GM19043 (cell line): ENCODE results near the gene MYBPC3.

Experiments
- ATAC-seq: cut with Tn5 transposase; IDR thresholded peaks from one replicate; pipeline ENCODE4 v1.9.1; 2021; ENCODE audit warnings: low read depth; ENCODE audit not compliant: unreplicated experiment

MYBPC3 gene

DNA sequence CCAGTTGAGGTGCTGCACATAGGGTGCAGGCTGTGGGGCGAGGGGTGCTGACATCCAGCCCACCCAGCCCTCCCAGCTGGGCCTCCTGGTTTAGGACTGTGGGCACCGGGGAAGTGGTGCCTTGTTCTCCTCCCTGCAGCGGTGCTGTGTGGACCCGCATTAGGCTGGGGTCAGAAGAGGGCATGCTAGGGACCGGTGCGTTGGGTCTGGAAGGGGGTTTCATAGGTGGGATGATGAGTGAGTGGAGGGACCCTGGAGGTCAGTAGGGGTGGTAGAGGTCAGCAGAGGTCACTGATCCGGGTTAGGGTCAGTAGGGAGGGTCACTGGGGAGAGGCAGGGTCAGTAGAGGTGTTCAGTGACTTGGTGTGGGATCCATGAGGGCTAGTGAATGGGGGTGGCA is 6.7 kb upstream of the MYBPC3 start:
- no peak for ATAC-seq

DNA sequence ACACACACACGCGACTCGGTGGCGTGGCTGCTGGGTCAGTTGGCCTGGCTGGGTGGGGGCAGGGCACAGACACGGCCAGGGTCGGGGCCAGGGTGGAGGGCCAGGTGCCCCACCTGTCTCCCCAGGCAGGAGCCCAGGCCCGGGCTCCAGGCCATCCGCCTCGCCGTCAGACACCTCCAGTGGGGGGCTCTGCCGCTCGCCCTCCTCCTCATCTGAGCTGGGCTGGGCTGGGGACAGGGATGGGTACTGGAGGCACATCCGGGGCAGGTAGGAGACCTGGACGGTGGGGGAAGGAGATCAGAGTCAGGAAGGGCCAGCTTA is 6.2 kb upstream of the MYBPC3 start:
- ATAC-seq: no peak

DNA sequence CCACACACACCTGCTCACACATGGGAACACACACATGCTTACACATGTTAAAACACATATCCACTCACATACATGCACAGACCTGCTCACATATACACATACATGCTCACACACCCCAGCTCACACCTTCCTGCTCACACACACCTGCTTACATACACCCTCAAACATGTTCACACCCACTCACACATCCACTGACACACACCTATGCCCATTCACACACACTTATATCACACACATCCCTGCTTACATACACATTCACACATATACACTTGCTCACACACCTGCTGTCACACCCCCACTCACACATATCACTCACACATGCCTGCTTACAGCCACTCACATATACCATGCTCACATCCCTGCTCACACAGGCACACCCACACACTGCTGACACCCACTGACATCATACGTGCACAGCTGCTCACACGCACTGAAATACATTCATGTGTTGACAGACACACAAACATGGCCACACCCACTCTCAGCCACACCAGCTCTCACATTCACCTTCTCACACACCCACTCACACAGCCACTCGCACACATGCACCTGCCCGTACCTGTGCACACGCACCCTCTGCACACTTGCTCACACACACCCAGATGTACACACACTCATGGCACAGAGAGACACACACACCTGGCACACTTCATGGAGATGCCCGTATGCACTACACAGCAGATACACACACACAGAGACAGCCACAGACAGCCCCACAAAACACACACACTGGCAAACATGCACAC is 5.7 kb upstream of the MYBPC3 start:
- ATAC-seq: no peak

DNA sequence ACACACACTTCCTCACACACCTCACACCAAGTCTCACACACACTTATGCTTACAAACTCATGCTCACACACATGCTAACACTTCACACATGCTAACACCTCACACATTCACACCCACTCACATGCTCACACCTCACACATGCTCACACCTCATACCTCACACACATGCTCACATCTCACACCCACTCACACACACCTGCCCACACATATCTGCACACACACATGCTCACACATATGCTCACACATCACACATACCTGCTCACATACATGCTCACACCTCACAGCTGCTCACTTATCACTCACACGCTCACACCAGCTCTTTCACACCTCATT is 4.5 kb upstream of the MYBPC3 start:
- ATAC-seq: no peak

DNA sequence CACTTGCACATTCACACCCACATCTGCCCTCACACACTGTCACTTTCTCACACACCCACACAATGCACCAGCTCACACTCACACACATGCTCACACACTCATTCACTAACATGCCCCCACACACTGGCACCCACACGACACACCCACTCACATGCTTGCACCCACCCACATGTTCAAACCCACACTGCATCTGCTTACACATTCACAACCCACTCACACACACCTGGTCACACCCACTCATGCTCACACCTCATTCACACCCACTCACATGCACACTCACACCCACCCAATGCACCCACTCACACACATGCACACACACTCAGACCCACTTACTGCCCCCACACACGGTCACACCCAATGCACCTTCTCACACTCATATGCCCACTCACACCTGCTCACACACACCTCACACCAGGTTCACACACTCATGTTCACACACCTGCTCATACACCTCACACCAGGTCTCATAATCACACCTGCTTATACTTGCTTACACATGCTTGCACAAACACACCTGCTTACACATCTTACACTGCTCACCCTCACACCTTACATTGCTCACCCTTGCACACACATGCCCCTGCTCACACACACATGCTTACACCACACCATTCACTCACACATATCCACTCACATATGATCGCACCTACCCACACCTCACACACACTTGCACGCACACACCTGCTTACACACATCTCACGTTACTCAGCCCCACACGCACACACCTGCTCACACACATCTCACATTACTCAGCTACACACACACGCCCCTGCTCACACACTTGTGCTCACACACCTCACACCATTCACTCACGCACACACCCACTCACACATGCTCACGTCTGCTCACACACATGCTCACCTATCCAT is 3.9 kb upstream of the MYBPC3 start:
- ATAC-seq: no peak

DNA sequence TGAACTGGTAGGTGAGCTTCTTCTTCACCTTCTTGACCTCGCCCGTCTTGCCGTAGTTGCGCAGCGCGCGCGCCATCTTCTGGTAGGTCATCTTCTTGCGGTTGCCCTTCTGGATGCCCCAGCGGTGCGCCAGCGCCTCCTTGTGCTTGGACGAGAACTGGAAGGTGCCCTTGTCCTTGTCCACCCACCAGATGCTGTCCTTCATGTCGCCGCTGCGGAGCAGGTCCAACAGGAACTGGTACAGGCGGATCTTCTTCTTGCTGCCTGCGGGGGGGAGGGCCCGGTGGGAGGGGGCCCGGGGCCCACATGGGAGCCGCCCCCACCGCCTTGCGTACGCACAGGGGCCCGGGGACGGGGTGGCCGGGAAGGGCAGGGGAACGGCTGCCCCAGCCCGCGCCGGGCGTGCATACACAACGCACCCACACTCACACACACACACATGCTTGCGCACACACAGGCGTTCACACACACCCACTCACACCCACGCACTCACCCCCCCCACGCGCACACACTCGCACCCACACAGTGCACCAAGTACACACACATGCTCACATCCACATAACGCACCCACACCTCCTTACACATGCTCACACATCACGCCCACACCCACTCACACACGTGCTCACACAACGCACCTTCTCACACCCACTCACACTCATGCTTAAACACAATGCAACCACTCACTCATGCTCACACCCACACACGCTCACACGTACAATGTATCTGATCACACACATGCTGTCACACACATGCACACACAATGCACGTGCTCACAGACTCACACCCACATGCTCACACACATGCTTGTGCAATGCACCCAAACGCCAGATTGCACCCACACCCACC is 3.0 kb upstream of the MYBPC3 start:
- no peak for ATAC-seq

DNA sequence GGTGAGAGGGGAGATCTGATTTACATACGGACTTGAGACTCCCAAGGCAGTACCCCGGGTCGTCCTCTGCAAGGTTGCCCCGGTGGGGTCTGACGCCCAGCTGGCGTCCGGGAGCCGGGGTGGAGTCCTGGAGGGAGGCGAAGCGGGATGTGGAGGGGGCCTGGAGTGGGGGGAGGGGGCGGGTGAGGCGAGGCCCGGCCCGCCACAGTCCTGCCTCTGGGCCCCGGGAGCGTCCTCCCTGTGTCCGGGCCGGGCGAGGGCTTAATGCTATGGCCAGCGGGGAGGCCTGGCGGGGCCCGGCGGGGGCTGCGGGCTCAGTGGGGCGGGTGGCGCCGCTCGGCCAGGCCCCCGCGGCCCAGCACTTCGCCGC is 2.4 kb upstream of the MYBPC3 start:
- no peak for ATAC-seq

DNA sequence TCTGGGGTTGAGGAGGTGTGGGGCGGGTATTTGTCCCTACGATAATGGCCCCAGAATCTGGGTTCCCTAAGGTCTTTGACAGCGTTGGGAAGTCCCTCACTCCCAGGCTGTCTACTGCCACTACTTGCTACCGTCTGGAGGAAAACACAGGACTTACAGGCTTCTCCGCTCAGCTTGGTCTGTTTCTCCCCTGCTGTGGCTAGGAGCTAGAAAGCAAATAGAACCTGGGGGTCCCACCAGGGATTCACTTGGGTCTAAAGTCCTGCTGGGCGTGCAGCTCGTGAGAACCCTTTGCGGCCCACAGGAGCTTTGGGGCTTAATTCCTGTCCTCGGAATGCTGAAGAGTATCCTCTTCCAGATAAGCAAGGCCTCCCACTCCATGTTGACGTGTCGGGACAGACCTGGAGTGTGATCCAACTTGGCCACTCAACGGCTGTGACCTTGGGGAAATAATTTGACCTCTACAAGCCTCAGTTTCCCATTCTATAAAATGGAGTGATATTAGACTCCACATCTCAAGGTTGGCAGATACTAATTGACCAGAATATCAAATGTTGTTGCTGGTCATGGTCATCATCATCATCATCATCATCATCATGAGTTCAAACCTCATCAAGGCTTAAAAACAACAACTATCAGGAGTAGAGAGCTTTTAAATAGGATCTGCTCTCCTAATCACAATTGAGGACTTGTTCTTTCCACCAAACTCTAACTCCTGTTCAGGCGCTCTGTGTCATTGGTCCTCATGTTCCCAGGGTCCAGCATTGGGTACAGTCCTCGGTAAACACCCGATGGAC is 1.7 kb upstream of the MYBPC3 start:
- ATAC-seq: no peak

DNA sequence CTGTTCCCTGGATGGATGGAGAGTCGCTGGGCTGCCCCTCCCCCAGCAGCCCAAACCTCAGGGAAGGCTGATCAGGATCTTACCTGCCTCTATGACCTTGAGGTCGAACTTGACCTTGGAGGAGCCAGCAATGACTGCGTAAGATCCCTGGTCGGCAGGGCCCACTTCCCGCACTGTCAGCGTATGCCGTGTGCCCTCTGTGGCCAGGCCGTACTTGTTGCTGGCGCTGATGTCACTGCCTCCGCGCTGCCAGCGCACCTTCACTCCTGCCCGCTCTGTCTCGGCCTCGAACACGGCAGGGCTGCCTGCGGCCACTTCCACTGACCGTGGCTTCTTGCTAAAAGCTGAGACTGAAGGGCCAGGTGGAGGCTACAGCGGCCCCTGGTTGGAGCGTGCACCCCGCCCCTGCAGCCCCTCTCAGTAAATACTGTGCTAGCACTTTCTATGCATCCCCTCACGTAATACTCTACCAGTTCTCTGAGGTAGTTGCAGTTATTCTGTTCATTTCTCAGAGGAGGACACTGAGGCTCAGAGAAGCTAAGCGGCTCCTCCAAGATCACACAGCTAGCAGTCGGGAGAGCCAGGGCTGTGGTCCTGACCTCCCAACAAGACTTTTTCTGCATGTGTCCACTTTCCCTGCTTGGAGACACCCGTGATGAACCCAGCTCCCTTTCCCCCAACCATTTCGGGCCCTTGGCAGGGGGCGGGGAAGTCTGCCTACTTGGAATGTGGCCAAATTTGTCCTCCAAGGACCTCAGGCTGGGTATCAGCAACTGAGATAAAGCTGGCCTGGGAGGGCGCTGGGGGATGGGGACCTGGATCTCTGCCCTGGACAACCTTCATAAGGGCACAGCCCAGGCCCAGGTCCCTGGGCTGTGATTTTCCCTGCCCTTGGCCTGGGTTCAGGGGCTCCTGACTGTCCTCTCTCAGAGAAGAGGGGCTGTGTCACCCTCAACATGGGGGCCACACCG is 1.1 kb downstream of the MYBPC3 start:
- ATAC-seq: no peak

DNA sequence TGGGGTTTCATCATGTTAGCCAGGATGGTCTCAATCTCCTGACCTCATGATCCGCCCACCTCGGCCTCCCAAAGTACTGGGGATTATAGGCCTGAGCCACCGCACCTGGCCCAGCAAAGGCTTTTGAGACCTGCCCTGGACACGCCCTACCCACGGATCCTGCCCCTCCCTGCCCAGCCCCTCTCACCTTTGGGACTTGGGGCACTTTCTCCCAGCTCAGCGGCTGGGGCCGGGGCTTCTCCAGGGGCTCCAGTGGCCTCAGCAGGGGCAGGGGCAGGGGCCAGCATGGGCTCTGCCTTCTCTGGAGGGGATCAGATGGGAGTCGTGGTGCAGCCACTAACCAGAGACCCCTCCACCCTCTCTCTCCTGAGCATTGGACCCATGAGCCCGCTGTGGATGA is 2.2 kb downstream of the MYBPC3 start:
- no peak for ATAC-seq

DNA sequence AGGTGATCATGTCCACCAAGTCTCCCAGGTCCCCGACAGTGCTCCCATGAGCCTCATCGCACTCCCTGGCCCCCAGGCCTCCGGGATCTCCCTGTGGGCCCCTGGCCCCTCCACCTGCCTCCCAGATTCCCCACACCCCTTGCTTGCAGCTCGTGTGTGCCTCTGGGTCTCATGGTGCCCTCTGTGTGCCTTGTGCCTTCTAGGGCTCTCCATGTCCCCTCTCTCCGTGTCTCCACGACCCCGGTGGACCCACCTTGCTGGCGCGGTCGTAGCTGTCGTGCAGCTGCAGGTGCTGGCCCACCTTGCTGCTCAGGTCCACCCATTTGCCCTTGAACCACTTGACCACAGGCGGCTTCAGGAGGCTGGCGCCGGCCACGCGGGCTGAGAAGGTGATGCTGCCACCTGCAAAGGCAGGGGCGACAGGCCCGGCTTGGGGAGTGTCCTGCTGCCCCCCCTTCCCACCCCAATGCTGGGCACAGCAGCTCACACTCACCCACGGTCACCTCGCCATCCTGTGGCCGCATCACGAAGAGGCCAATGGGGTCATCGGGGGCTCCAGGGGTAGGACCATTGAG is 2.9 kb downstream of the MYBPC3 start:
- no peak for ATAC-seq

DNA sequence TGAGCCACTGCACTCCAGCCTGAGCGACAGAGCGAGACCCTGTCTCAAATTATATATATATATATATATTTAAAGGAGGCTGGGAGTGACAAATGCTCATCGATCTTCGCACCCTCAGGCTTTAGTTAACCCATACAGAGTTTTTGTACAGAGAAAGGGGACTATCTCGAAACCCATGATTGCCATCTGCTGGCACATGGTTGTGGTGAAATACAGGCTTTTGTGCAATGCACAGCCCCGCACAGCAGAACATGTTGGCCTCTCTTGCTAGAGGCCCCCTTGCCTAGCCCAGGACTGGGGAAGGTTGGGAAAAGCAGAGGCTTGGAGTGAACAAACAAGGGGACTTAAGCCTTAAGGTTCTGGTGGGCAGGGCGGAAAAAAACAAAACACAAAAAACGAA is 3.6 kb downstream of the MYBPC3 start:
- no peak for ATAC-seq

DNA sequence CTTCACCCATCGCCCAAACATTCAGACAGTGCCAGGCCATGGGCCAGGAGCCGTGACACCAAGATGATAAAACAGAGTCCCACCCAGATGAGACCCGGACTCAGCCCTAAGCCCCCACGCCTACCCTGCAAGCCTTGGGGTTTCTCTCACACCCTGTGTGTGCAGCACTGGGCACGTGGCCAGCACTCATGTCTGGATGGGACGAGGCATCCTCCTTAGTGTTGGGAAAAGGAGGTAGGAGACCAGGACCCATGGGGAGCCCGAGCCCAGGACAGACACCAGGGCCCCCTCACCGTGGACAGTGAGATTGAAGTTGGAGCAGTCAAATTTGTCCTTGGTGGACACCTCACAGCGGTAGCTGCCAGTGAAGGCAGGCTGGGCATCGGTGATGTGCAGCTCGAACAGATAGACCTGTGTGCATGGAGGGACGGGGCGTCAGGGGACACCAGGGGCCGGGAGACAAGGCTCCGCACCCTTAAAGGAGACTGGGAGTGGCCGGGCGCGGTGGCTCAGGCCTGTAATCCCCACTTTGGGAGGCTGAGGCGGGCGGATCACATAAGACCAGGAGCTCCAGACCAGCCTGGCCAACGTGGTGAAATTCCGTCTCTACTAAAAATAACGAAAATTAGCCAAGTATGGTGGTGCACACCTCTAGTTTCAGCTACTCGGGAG is 4.2 kb downstream of the MYBPC3 start:
- no peak for ATAC-seq

DNA sequence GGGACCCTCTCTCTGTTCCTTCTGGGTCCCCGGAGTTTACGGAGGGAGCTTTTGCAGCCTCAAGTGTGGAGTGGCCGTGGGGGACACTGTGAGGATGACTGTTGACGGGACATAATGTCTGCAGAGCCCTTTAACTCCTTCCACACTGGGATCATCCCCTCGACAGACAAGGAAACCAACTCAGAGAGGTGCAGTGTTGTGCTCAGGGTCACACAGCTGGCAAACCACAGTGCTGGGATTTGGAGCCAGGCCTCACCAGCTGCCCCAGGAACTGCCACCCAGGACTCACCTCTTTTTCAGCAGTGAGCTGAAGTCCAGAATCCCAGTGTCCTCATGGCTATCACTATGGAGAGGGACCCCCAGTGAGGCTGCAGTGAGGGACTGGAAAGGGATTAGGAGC is 5.4 kb downstream of the MYBPC3 start:
- ATAC-seq: no peak

DNA sequence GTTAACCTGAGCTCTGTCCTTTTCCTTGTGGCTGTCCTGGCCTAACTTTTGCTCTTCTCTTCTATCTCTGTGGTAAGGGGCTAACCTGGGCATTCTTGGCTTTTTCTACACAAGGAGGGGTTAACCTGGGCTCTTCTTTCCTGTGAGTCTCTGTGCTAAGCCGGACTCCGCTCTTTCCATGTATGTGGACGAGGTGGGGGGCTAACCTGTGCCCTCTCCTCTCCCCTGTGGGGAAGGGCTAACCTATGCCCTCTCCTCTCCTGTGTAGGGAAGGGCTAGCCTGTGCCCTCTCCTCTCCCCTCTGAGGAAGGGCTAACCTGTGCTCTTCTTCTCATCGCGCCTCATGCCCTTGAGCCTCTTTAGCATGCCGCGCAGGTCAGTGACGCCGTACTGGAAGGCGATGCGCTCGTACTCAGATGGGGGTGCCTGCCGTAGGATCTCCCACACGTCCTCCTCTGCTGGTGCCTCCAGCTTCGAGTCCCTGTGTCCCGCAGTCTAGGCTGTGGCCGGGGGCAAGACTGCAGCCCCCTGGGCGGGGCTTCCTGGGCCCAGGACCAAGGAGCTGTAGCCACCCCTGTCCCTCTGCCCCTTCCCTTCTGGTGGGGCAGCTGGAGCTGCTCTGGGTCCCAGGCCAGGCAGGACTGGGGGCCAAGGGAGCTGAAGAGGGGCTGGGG is 6.5 kb downstream of the MYBPC3 start:
- no peak for ATAC-seq

DNA sequence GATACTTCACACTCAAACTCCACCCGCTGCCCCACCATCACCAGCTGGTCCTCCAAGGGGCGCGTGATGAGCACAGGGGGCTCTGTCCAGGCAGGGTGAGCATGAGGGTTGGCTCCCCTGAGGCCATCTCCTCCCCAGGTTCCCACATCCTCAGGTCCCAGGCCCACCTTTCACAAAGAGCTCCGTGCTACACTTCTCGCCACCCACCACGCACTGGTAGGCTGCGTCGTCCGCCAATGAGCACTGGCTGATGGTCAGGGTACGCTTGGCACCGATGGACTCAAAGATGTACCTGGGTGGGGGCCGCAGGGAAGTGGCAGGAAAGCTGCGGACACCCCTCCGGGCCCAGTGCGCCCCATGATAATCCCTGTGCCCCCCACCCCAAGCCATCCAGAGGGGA is 9.6 kb downstream of the MYBPC3 start:
- ATAC-seq: no peak

DNA sequence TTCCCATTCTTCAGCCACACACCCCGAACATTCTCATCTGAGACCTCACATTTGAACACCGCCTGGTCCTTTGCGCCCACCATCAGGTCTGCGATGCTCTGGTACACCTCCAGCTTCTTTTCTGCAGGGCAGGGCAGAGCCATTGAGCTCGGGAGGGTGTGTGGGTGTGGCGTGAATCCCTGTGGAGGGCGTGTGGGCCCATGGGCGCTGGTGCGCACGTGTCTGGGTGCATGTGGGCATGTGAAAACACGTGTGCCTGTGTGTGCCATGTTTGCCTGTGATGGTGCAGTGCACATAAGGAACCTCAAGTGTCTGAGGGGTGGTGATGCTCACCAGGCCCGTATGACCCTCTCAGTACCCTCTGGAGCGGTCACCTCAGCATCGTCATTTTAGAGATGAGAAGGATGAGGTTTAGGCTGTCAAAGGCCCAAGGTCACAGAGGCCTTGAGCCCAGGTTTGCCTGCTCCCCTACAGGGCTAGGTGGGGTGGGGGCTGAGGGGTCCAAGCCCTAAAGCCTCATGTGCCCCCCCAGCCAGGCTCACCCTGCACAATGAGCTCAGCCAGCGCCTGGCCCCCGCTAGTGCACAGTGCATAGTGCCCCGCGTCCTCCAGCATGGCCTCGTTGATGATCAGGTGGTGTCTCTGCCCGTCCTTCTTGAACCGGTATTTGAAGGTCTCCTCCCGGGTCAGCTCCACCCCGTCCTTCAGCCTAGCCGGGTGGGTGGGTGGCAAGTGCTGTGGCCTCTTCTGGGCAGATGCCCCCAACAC is 10.3 kb downstream of the MYBPC3 start:
- no peak for ATAC-seq
